OCI-LY3 (cell line): ENCODE measurements around the gene WFIKKN2.

Experiments
- CTCF ChIP-seq: fragments of 200-600, 300-600 bp; sonication (generic); IDR thresholded peaks from 2 replicates; pipeline ENCODE4 v1.5.1; 2014; ENCODE audit warnings: antibody characterized with exemption, low read length, low read depth
- EZH2phosphoT487 ChIP-seq: fragments of 200-600 bp; shearing (Covaris generic); IDR thresholded peaks from 2 replicates; pipeline ENCODE4 v1.6.1; 2018; ENCODE audit warnings: antibody characterized with exemption, mixed run types, low read depth

- TF ChIP-seq CTCF (no peak), EZH2phosphoT487 (no peak)
Measured at GRCh38 chr17:50858486-50859225, 23.3 kb downstream of the WFIKKN2 start.
